SK-MEL-5 (cell line): ENCODE results near the gene UBL3. TPM values are rescaled to one million over a fixed set of nuclear protein-coding genes. Genes with fewer than 3 reads are reported as not detected.
A peak's percentile ranks its signal among the peaks of the same experiment; 100 is the strongest.

Experiments
- DNase-seq: peaks from one replicate; pipeline ENCODE4 v3.0.0-alpha.2; 2016; ENCODE audit warnings: low read depth, low spot score
- in situ Hi-C: cut with HindIII; loops from 2 replicates; pipeline ENCODE4 v1.10.0; 2016; ENCODE audit warnings: low sequenced_read_pairs, high pct_unique_total_duplicates, low pct_unique_long_range_greater_than_20kb
- total RNA-seq: library from RNA; depleted of rRNA; stranded (reverse); fragments of >200 nt; shearing (Covaris generic); gene quantifications from 2 replicates; pipeline ENCODE4 v1.2.3, GENCODE V29; 2014

Gene UBL3
- total RNA-seq, 1 experiment from 2014 or later, result 84.9 TPM

- in situ Hi-C loops, result no loop called here
- no peak for DNase-seq
Measured at GRCh38 chr13:29861694-29862110, 11.3 kb upstream of the UBL3 start.

- no peak for DNase-seq
- in situ Hi-C loops, result no loop called here
Measured at GRCh38 chr13:29859971-29860370, 9.6 kb upstream of the UBL3 start.

- in situ Hi-C loops, result no loop called here
- DNase-seq, result no peak
Measured at GRCh38 chr13:29858667-29859066, 8.2 kb upstream of the UBL3 start.

GRCh38 chr13:29858231-29858630 is 7.8 kb upstream of the UBL3 start:
- in situ Hi-C loops, result no loop called here
- DNase-seq, result peak; percentile 30

- in situ Hi-C loops, result no loop called here
- no peak for DNase-seq
Measured at GRCh38 chr13:29857085-29857484, 6.7 kb upstream of the UBL3 start.

- in situ Hi-C loops, result no loop called here
- DNase-seq, result no peak
Measured at GRCh38 chr13:29856426-29856825, 6.0 kb upstream of the UBL3 start.

- in situ Hi-C loops, result no loop called here
- no peak for DNase-seq
Measured at GRCh38 chr13:29855784-29856183, 5.4 kb upstream of the UBL3 start.

- no peak for DNase-seq
- in situ Hi-C loops, result no loop called here
Measured at GRCh38 chr13:29855009-29855408, 4.6 kb upstream of the UBL3 start.

- in situ Hi-C loops, result no loop called here
Measured at GRCh38 chr13:29853131-29853530, 2.7 kb upstream of the UBL3 start.

GRCh38 chr13:29852472-29853054 is 2.1 kb upstream of the UBL3 start:
- no peak for DNase-seq
- in situ Hi-C loops, result no loop called here

More at GRCh38 chr13:29853131-29853530, 2.7 kb upstream of the UBL3 start:
- no peak for DNase-seq

- peak; percentile 40 for DNase-seq
- in situ Hi-C loops, result loop anchor here (25.0 kb wide), 1 partner anchor 263 kb away; no protein-coding TSS in a partner anchor
Measured at GRCh38 chr13:29849731-29850212, 645 bp downstream of the UBL3 start.

- in situ Hi-C loops, result loop anchor here (25.0 kb wide), 1 partner anchor 263 kb away; no protein-coding TSS in a partner anchor
- DNase-seq, result peak; percentile 46
Measured at GRCh38 chr13:29849071-29849631, 1.3 kb downstream of the UBL3 start.

- DNase-seq, result peak; percentile 68
- in situ Hi-C loops, result loop anchor here (25.0 kb wide), 1 partner anchor 265 kb away; no protein-coding TSS in a partner anchor
Measured at GRCh38 chr13:29847501-29847983, 2.9 kb downstream of the UBL3 start.

- peak; percentile 38 for DNase-seq
- in situ Hi-C loops, result loop anchor here (25.0 kb wide), 1 partner anchor 266 kb away; no protein-coding TSS in a partner anchor
Measured at GRCh38 chr13:29846475-29847256, 3.8 kb downstream of the UBL3 start.

- in situ Hi-C loops, result loop anchor here (25.0 kb wide), 1 partner anchor 267 kb away; no protein-coding TSS in a partner anchor
- peak; percentile 38 for DNase-seq
Measured at GRCh38 chr13:29845440-29846056, 4.9 kb downstream of the UBL3 start.

- in situ Hi-C loops, result loop anchor here (25.0 kb wide), 1 partner anchor 268 kb away; no protein-coding TSS in a partner anchor
- no peak for DNase-seq
Measured at GRCh38 chr13:29844441-29844840, 6.0 kb downstream of the UBL3 start.

GRCh38 chr13:29840585-29840984 is 9.8 kb downstream of the UBL3 start:
- no peak for DNase-seq
- in situ Hi-C loops, result loop anchor here (25.0 kb wide), 1 partner anchor 272 kb away; no protein-coding TSS in a partner anchor
